GM19043 (cell line): ENCODE results near the gene CTDSP2.
"Not testable (repeated sequence)": the region's sequence is repeated elsewhere in the genome, so short reads cannot be mapped to it uniquely, and the experiment has no call there.

Experiments
- ATAC-seq: cut with Tn5 transposase; IDR thresholded peaks from one replicate; pipeline ENCODE4 v1.9.1; 2021; ENCODE audit warnings: low read depth; ENCODE audit not compliant: unreplicated experiment

The CTDSP2 gene

DNA sequence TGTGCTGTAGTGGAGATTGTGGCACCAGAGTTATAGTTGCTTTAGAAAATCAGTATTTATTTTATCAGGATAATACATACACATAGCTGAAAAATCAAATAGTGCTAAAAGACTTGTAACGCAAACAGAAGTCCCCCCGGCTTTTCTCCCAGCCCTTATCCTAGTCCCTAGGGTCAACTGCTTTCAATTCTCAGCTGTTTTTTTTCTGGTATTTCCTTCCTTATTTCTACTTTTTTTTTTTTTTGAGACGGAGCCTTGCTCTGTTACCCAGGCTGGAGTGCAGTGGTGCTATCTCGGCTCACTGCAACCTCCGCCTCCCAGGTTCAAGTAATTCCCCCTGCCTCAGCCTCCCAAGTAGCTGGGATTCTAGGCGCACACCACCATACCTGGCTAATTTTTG, 8.4 kb upstream of the CTDSP2 start:
- ATAC-seq, result no peak

GRCh38 chr12:57853864-57854556, 7.5 kb upstream of the CTDSP2 start:
- no peak for ATAC-seq

- no peak for ATAC-seq
Measured at GRCh38 chr12:57852620-57853500, 6.3 kb upstream of the CTDSP2 start.

- no peak for ATAC-seq
Measured at GRCh38 chr12:57852200-57852599, 5.7 kb upstream of the CTDSP2 start.

DNA sequence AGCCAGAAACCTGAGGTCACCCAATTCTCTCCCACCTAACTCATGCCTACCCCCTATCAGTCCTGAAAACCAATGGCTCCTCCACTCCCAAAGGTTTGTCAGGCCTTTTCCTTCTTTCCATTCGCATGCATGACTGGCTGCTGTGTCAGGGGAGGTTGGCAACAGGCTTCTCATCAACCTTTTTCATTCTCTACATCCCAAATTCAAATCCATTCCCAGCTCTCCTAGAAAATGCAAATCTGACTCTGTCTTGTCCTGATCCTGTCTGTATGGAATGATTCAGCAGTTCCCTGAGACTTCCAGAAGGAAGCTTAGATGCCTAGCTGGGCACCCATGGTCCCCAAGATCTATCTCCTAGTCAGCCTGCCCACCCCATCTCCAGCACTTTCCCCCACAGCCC, 5.0 kb upstream of the CTDSP2 start:
- no peak for ATAC-seq

DNA sequence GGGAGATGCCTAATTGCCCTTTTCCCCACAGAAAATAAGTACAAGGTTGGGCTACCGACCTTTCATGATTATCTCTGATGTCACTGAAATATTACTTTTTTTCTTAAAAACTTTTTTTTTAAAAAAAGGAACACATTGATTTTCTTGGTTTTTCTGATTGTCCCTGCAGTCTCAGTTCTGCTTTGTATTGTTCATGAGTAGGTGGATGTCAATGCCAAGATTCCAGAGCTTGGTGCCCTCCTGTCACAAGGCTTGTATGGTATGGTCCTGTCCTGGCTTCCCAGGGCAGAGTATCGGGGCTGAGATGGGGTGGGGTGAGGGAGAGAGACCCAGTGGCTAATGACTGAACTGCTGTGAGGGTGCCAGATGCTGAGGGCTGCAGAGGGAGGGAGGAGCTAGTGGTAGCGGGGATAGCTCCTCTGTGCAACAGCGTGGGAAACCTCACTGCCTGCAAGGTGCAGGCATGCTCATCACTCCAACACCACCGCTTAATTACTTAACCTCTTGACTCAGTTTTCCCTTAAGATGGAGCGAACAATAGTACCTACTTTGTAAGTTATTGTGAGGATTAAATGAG, 4.4 kb upstream of the CTDSP2 start:
- no peak for ATAC-seq

- not testable (repeated sequence) for ATAC-seq
Measured at GRCh38 chr12:57849447-57849846, 2.9 kb upstream of the CTDSP2 start.

DNA sequence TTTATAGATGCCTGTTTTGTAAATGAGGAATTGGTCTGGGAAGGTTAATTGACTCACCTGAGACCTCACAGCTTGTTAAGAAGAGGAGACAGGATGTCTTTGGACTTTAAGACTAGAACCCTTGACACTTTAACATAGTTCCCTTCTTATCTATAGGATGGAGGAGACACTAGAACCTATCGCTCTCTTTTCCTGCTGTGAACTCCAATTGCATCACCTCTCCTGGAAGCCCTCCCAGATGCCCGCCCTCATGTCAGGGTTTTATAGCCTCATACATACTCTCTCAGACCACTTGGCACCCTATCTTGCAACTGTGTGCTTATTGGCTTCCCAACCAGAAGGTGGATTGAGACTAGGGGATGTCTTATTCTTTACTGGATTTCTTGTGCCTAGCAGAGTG, 2.5 kb upstream of the CTDSP2 start:
- ATAC-seq, result no peak

DNA sequence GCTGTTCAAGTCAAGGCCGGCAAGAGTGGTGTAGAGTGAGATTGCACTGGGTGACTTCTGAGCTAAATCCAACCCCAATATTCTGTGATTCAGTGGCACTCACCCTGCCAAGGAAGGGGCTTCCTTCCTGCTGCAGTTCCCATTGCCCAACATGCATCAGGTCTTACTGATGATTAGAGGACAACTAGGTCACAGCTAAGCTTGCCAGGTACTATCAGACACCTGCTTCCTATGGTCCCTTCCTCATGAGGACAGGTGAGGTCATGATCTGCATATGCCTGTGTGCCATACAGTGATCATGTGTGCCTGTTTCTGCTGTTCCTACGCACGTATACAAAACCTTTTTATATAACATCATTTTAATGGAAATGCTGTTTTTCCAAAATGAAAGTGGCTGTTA, 1.7 kb upstream of the CTDSP2 start:
- no peak for ATAC-seq

DNA sequence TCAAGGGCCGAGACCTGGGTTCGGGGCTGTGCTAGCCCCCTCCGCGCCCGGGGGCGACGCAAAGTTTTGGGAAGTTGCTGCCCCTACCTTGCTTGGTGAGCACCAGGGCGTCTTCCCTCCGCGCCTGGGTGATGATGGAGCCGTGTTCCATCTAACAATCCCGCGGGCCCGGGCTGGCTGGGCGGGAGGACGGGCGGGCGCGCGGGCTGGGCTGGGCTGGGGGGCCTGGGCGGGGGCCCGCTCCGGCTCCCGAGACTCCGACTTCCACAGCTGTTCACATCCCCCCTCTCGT, 298 bp downstream of the CTDSP2 start:
- peak; percentile 2 for ATAC-seq

DNA sequence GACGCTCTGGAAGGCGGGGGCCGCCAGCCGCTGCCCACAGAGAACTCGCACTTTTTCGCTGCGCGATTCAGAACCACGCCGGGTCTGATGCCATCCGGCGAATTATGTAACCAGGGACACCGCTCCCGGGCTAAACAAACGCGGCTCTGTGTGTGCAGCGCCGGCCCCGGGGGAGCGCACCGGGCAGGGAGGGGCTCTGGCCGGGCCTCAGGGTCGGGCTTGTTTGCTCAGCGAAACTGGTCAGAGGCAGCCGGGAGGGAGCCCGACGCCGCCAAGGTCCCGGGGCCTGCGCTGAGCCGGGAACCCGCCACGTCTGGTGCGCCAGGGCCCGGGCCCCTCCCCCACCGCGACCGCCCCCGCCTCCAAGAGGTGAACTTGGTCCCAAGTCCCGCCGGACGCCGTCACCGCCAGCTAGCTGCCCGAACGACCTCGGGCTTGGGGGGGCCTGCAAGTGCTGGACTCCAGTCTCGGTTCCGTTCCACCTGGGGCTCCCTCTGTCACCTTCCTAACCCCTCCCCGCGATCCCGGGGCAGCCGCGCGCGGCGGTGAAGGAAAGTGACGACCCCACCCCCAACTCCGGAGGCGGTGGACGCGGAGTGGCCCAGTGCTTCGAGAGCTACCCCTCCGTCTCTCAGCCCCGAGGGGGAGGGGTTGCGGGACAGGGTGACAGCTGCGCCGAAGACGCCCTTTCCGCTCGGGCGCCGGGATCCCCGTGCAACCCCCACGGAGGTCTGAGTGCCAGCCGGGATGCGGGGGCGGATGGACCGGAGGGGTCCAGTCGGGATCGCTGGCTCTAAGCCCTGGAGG, 848 bp downstream of the CTDSP2 start:
- peak; percentile 33 for ATAC-seq

- peak; percentile 8 for ATAC-seq
Measured at GRCh38 chr12:57844709-57845477, 1.6 kb downstream of the CTDSP2 start.

GRCh38 chr12:57842342-57843294, 3.9 kb downstream of the CTDSP2 start:
- ATAC-seq, result no peak

DNA sequence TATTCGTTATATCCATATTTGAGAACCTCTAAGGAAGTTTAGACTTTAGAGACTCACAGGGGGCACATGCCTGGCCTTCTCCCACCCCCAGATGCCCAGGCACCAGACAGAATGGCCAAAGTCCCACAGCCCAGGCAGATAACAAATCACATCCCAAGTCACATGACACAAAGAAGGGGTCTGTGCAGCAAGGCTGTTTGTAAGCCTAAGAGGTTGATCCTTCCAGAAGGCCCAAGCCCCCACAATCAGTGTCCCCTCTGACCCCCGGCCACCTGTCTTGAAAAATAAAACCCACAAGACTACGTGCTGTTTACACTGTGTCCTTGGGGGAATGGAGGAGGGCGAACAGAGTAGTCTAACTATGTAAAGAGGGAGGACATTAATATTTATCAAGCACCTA, 5.1 kb downstream of the CTDSP2 start:
- no peak for ATAC-seq

DNA sequence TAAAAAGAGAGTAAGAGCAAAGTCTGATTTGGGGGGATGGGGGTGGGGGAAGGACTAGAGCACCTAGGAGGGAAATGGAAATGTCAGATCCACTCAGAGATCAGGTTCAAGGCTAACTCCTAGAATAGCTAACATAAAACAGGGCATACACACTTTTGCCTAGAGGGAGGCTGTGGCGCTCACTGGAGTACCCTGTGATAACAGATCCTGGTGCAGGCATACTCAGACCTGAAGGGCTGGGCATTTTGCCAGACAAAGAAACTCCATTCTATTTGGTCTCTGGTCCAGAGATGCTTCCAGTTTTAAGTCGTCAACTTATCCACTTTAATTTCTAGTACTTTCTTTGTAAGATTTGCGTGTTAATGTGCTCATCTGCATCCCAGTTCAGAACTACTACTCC, 5.8 kb downstream of the CTDSP2 start:
- no peak for ATAC-seq

DNA sequence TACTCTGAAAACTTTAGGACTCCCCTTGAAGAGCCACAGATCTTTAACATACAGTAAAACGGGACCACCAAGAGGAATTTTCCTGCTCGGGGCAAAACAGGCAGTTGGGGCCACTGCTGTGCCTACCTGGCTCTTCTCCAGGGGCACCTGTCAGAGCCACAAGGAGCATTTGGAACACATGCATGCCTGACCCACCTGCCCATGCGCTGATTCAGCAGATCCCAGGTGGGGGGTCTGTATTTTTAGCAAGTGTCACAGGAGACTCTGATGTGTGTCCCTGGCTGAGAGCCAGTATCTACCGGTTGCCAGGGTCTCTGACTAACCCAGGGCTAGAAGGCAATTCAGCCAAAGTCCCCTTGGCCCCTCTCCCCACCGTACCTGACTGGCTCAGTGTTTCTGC, 6.5 kb downstream of the CTDSP2 start:
- ATAC-seq, result no peak

DNA sequence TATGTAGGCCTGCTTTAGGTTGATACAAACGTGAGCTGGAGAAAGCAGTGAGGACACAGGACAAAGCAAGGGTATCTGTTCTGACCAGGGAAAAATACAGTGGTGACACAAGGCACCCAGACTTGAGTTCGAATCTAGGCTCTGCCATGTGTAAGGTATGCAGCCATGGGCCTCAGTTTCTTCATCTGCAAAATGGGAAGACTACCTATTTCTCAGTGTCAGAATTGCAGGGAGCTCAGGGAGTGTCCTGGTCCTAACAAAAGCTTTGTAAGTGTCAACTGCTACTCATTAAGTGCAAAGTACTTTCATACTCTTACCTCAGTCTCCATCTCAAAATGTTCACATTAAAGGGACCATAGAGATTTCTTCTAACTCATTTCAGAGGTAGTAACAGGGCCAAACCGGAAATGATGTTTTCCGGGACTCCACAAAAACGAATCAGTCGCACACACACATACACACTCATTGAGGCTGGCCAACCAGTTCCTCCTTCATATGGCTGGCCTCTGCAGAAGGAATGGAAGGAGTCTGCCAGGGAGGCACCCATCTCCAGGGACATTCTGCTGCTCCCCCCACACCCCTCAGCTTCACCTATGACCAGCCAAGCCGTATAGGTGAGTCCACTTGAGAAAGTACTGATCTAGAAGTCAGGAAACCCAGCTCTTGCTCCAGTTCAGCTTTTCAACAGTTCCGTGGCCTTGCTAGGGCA, 7.8 kb downstream of the CTDSP2 start:
- ATAC-seq, result peak; percentile 24

DNA sequence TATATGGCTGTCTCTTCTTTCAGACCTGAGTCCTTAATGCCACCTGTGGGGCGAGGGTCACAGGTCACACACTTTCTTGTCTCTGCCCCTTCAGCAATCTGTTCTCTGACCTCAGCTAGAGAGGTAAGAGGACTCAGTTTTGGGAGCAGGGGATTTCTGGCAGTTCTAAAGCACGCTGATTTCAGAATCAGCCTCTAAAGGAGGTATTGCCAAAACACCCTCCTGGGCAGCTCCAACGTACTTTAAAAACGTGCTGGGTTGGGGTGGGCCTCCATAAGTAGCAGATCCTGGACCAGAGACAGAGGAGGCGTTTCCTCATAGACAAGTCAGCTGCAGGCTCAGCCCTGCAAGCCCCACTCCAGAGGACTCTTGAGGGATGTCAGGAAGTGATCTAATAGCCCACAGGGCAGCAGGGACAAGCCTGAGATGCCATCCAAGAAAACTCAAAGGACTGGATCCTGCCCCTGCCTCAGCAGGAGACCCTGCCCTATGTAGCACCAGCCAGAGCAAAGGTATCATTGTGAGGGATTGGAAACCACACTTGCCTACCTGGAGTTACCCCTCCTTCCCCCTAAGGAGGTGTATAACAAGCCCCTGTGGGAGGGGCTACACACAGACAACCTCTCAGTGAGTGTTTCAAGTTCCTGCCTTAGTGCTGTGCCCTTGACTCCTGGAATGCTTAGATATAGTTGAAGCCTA, 8.5 kb downstream of the CTDSP2 start:
- no peak for ATAC-seq
